HG03280 (cell line): ENCODE measurements around the gene CPHXL.

Experiments used
- ATAC-seq: cut with Tn5 transposase; IDR thresholded peaks from one replicate; pipeline ENCODE4 v1.9.1; 2021; ENCODE audit warnings: mild to moderate bottlenecking, moderate library complexity; ENCODE audit not compliant: unreplicated experiment

Gene CPHXL

DNA sequence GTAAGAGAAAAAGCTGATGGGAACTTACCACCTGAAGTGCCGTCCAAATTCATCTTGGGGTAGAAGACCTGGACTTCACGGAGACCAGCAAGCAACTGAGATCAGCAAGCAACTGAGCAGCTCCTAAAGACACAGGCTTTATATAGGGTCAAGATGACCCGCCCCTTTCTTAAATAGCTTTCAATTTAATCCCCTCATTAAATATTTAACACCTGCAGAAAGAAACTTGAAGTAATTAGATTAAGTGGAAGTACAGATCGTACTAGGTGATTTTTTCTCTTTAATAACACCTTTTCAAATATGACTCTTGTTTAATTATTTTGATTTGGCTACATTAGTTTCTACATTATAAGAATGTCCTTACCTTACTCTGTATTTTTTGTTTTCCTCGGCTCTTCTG, at the start of gene CPHXL:
Gene CPHXL (minus strand): TSS at position 101 of the 400 bp plus-strand sequence. CDS start 48 bp downstream, at position 53.
- ATAC-seq = no peak

DNA sequence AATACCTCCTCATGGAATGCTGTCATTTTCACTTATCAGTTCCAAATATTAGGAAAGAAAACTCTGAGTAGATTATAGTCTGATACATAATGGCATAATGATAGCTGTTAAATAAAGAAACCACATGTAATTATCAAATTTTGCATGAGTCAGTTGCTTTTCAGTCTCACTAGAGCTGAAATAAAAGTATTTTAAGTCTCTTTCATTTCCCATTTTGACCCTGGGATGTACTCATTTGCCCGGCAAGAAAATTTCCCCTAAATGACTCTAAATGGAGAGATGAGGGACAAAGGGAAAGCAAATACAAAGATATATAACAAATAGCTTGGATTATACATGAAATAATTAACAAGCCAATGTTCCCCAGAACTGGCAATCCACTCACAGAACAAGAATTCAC, 47.9 kb upstream of the CPHXL start:
- ATAC-seq = no peak

DNA sequence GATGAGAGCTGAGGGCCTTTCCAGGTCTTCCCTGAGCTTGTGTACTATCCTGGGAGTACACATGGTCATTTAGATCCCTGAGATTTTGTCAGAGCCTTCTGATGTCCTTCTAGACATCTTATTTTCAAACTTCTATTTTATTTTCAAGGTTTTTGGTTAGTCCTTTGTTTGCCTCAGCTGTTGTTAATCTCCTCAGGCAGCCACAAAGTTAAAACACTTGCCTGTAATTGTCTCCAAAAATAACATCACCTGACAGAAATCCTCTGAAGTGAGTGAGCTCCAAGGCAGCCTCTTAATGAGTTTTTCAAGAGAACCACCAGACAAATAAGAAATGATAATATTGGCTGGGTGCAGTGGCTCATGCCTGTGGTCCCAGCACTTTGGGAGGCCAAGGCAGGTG, 43.8 kb upstream of the CPHXL start:
- no peak for ATAC-seq

DNA sequence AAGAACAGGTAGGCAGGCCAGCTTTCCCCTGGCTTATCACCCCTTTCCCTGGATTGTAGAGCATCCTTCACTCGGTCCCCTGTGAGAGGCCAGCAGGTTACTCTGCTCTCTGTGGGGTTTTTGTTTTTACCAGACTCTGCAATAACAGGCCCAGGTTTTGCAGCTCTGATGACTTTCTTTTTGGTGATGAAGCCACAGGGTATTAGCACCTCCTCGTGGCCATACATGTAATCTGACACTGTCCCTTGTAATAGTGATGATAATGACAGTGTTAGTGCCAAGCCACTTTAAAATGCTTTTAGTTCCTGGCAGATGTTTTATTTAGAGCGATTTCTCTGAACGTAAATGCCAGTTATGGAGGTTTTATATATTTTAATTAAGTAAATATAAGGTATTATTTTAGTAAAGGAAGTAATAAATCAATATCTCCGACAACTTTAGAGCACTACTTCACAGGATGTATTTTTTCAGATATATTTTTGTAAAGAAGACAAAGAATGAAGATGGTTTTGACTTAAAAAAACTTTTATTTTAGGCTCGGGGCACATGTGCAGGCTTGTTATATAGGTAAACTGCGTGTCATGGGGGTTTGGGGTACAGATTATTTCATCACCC, 38.0 kb upstream of the CPHXL start:
- ATAC-seq = peak; percentile 84

DNA sequence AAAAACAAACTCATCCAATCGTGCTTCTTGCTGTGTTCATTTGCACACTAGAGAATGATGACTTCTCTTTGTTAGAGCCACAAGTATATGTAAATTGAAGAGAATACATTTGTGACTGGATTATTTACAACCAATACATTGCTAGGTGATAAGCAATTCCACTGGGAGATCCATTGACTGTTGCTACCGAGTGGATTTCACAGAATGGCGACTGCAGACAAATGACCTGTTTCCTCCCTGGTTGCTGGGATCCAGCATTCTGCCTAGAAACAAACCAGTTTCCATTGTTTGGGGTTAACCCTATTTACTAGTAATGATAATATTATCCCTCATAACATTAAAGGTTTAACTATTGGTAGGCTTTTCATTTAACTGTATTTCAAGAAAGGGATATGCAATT, 36.9 kb upstream of the CPHXL start:
- ATAC-seq = no peak

- ATAC-seq = no peak
These were observed 36.5 kb upstream of the CPHXL start for GRCh38 chr16:75762746-75763145.

GRCh38 chr16:75761108-75761507, 34.8 kb upstream of the CPHXL start:
- peak; percentile 38 for ATAC-seq

DNA sequence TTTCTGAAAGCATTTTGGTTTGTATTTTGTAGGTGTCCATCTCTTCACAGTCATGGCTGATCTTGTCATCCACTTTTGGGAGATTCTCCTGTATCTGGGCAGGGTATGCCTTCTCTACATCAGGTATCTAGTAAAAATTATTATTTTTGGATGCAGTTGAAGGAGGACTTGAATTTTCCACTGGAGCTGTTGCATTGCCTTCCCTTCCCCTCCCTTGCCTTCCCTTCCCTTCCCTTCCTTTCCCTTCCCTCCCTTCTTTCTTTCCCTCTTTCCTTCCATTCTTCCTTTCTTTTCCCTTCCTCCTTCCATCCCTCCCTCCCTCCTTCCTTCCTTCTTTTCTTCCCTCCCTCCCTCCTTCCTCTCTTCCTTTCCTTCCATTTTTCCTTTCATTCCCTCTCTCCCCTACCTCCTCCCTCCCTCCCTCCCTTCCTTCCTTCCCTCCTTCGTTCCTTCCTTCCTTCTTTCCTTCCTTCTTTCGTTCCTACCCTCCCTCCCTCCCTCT, 33.8 kb upstream of the CPHXL start:
- ATAC-seq = no peak

DNA sequence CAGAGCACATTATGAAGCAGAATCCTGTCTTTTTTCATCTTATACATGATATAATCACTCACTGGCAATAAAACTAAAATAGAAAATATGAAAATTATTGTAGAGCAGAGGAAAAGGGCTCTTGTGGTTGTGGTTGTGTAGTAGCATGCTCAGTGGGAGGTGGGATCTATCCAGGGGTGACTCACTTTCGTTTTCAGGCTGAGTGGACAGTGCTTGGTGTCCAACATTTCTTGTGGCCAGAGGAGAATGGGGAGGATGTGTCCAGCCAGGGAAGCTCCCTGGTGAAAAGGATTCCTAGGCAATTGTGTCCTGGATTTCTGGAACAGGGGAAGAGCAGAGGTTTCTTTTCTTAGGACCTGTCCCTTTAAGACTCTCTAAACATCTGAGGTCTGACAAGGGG, 31.9 kb upstream of the CPHXL start:
- ATAC-seq = no peak

DNA sequence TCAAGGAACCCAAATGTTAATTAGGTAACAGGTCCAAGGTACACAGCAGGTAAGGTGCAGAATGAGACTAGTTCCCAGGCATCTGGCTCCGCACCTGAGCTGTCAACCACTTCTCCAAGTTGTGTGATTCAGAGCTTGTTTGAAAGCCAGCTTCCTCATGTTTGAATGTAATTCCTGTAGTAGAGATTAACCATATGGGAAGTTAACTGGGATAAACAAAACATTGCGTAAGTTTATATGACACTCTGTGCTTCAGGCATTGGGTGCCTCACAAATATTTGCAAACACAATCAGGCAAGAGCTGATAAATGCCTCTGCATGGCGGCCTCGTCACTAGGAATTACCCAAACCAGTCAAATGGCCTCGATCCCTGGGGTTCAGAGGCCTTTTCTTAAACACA, 27.9 kb upstream of the CPHXL start:
- ATAC-seq = no peak

- ATAC-seq = no peak
These were observed 24.2 kb upstream of the CPHXL start for GRCh38 chr16:75750528-75750927.

DNA sequence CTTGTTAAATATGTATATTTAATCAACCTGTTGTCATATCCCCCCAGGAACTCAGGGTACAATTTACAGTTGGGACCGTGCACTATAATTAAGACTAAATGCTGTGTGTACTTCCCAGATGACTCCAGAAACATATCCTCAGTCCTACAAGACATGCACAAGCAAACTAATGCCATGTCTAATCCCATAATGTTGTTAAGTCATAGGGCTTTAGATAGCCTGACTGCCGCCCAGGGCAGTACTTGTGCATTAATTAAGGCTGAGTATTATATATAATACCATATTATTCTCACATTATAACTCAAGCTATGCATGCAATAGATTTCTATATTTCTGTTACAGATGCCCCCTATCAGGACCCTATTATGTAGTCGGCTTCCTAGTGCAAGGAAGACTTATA, 20.1 kb upstream of the CPHXL start:
- no peak for ATAC-seq

- ATAC-seq = no peak
These were observed 19.5 kb upstream of the CPHXL start for GRCh38 chr16:75745823-75746222.

GRCh38 chr16:75745242-75745641, 19.0 kb upstream of the CPHXL start:
- ATAC-seq = no peak

DNA sequence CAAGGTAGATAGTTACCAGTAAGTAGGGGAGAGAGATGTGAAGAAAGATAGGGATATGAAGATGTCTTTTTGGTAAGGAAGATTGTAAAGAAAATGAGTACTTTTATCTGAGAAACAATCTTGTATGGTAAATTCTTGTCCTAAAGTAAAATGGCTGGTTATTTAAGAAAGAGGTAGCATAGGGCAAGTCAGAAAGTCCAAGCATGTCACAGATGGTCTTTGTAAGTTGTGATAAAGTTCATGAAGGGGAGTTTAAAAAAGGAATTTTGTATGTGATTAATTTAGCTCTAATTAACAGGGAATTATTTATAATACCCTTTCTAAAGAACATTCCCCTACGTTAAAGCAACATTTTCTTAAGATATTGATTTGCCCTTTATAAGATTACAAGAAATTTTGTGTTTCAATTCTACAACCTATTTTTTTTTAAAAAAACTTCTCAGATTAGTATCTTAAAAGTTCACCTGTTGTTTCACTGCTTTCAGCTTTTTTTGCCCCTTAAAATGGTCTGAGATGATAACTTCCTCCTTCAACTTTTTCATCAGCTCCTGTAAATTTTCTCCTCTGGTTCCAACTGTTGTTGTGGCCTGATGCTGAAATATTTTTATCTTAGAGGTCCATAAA, 16.2 kb upstream of the CPHXL start:
- no peak for ATAC-seq

DNA sequence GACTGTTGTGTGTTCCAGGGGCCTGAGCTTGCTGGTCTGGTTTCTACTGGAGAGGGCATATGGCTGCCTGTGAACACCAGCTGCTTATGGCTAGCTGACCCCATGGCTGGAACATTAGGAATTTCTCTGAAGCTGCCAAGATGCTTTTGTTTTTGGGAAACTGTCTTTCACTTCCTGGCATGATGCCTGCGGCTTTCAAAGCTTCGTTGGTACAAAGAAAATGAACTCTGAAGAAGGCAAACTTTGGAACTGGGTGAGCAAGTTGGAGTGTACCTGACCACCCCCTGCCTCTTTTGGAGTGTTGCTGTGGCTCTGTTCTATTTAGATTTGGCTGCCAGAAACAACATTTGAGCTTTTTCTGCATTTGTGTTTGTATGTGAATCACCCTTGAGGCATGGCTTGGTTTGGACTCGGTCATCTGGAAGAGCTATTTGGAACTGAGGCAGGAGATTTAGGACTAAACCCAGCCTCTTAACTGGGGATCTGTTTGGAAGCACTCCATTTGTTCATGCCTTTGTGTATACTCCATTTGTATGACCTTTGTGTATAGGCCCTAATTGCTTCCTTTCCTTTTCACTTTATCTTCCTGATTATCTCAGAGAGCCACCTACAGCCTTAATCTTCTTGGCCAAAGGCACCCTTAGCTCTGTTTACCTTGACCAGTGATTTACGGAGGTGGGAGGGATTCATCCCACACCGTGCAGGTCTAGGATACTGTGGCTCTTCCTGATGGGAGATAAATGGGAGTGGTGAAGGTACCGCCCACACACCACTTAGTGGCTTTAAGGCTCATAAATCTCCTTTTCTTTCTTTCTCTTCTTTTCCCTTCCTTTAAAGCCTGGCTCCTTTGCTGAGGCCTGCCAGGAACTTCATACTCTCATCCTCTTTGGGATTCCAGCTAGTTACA, 7.3 kb upstream of the CPHXL start:
- no peak for ATAC-seq

- ATAC-seq = no peak
These were observed 6.6 kb upstream of the CPHXL start for GRCh38 chr16:75732871-75733270.

DNA sequence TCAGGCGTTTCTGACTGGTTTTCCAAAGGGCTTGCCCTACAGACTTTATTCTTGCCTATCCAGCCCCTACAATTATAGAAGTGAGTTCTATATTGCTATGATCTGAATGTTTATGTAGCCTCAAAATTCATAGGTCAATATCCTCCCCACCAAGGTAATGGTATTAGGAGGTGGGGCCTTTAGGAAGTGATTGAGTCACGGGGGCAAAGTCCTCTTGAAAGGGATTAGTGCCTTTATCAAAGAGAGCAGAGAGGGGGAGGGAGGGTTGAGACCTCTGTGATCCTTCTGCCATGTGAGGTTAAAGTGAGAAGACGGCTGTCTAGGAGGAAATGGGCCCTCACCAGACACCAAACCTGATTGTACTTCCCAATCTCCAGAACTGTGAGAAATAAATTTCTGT, 931 bp upstream of the CPHXL start:
- ATAC-seq = no peak

DNA sequence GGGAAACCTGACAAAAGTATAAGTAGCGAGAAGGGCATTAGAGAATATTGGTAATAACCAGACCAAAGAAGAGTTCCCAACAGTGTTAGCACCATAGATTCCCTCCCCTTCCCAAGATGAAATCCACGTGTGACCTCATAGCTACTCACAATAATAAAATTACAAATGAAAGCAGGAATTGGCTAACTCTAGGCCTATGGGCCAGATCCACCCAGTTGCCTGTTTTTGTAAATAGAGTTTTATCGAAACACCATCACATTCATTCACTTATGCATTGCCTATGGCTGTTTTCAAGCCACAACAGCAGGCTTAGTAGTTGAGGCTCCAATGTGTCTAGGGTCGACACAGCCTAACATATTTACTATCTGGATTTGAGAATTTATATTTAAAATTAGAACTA, 7.8 kb downstream of the CPHXL start:
- ATAC-seq = no peak

GRCh38 chr16:75714661-75715060, 11.6 kb downstream of the CPHXL start:
- no peak for ATAC-seq

DNA sequence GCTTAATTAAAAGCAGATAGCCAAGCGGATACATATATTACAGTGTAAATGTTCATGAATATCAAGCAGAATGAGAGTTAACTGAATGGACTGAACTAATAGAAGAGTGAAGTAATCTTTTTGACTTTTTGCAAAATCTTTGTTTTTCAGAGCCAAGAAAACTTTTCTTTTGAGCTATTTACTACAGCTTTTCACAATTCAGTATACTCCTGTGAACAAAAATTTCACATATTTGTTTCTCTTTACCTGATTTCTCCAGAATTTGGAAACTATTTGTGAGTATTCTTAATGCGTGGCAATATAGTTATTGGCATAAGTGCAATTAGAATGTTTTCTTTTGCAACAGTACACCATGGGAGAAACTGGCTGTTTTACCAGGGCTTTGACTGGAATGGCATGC, 15.9 kb downstream of the CPHXL start:
- no peak for ATAC-seq

- ATAC-seq = no peak
These were observed 23.0 kb downstream of the CPHXL start for GRCh38 chr16:75703306-75703705.
